ENCODE data around the gene DDOST.

DNA sequence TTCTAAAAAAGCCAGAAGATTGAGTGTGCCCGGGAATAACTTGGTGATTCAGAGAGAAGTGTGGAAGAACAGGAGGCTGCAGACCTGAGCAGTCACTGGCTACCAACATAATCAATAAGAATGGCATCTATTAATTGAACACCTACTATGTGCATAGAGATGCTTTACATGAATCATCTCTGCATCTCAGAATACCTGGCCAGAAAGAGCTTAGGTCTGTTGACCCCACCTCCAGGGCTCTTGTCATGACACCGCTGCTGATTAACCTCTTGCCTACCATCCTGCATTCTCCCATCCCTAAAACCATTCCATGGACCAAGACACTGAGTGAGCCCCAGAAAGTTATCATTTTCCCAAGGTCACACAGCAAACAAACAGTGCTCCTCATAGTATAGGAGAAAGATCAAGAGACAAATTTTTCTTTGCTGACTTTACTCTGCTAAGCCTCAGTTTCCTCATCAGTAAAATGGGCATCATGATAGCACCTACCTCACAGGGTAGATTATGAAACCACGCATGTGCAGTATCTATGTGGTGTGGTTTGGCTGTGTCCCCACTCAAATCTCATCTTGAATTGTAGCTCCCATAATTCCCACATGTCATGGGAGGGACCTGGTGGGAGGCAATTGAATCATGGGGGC is 44.2 kb downstream of the DDOST start:
- TF ChIP-seq, protein P1, sequence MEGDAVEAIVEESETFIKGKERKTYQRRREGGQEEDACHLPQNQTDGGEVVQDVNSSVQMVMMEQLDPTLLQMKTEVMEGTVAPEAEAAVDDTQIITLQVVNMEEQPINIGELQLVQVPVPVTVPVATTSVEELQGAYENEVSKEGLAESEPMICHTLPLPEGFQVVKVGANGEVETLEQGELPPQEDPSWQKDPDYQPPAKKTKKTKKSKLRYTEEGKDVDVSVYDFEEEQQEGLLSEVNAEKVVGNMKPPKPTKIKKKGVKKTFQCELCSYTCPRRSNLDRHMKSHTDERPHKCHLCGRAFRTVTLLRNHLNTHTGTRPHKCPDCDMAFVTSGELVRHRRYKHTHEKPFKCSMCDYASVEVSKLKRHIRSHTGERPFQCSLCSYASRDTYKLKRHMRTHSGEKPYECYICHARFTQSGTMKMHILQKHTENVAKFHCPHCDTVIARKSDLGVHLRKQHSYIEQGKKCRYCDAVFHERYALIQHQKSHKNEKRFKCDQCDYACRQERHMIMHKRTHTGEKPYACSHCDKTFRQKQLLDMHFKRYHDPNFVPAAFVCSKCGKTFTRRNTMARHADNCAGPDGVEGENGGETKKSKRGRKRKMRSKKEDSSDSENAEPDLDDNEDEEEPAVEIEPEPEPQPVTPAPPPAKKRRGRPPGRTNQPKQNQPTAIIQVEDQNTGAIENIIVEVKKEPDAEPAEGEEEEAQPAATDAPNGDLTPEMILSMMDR (IDR thresholded peaks at IDR 0.05), result no peak
- TF ChIP-seq POLR2A (IDR thresholded peaks at IDR 0.05), result no peak

Data from body of pancreas (tissue), 4 donors.